CD14-positive monocyte (primary cell): ENCODE measurements around the gene STARD8. TPM values are rescaled to one million over a fixed set of nuclear protein-coding genes. Genes with fewer than 3 reads are reported as not detected.

Experiments used
- DNase-seq, 3 donors: peaks; one replicate each; pipeline ENCODE4 v3.0.0-alpha.2; 2011 to 2022
- H2AFZ ChIP-seq: 2 replicates; pipeline ENCODE4 v1.6.0; 2012; ENCODE audit warnings: mild to moderate bottlenecking, low read depth, low read length, inconsistent platforms; ENCODE audit not compliant: insufficient read depth, poor library complexity, severe bottlenecking
- H3K27ac ChIP-seq, 2 donors: 1 replicate in 1 of 2; 2 replicates in 1 of 2; pipeline ENCODE4 v1.5.1; 2012 to 2013; ENCODE audit warnings: low read length in 2 of 2, control low read depth in 1 of 2, inconsistent platforms in 1 of 2, low read depth in 1 of 2, mild to moderate bottlenecking in 1 of 2
- H3K27me3 ChIP-seq, 2 donors: one replicate each; pipeline versions ENCODE4 v1.6.0 to v1.6.1; 2011 to 2013; ENCODE audit warnings: low read length in 2 of 2; ENCODE audit not compliant: control insufficient read depth in 2 of 2, insufficient read depth in 2 of 2
- H3K36me3 ChIP-seq, 2 donors: replicated peaks in 1 of 2; 1 replicate in 1 of 2; 2 replicates in 1 of 2; pipeline versions ENCODE4 v1.5.1 to v1.6.1; 2012 to 2013; ENCODE audit warnings: low read length in 2 of 2, control low read depth in 1 of 2, inconsistent platforms in 1 of 2, mild to moderate bottlenecking in 1 of 2; ENCODE audit not compliant: insufficient read depth in 2 of 2, control insufficient read depth in 1 of 2
- H3K4me1 ChIP-seq, 2 donors: 1 replicate in 1 of 2; 2 replicates in 1 of 2; pipeline versions ENCODE4 v1.5.1 to v1.6.1; 2012 to 2013; ENCODE audit warnings: low read length in 2 of 2, control low read depth in 1 of 2, inconsistent platforms in 1 of 2, mild to moderate bottlenecking in 1 of 2, moderate library complexity in 1 of 2; ENCODE audit not compliant: insufficient read depth in 2 of 2, control insufficient read depth in 1 of 2
- H3K4me2 ChIP-seq: replicated peaks from 2 replicates; pipeline ENCODE3; 2012; ENCODE audit warnings: low read length, moderate library complexity, mild to moderate bottlenecking; ENCODE audit not compliant: poor library complexity, severe bottlenecking; ENCODE audit errors: extremely low read depth
- H3K4me3 ChIP-seq, 3 experiments: fragments of 200-600 bp in 1 of 3; sonication (generic) in 1 of 3; replicated peaks in 1 of 3; 1 replicate in 2 of 3; 2 replicates in 1 of 3; pipeline ENCODE4 v1.5.1; 2011 to 2013; ENCODE audit warnings: low read length in 3 of 3, mild to moderate bottlenecking in 3 of 3, control low read depth in 2 of 3, low read depth in 2 of 3, inconsistent platforms in 1 of 3, moderate library complexity in 1 of 3
- H3K79me2 ChIP-seq: 2 replicates; pipeline ENCODE4 v1.6.0; 2012; ENCODE audit warnings: mild to moderate bottlenecking, control low read depth, inconsistent platforms, low read length, moderate library complexity; ENCODE audit not compliant: insufficient read depth
- H3K9ac ChIP-seq: 2 replicates; pipeline ENCODE4 v1.6.0; 2017; ENCODE audit warnings: low read length, mild to moderate bottlenecking; ENCODE audit not compliant: insufficient read depth, poor library complexity, severe bottlenecking
- H3K9me3 ChIP-seq, 2 donors: replicated peaks in 1 of 2; 1 replicate in 1 of 2; 2 replicates in 1 of 2; pipeline versions ENCODE4 v1.5.1 to v1.6.1; 2012 to 2013; ENCODE audit warnings: low read length in 2 of 2, control low read depth in 1 of 2; ENCODE audit not compliant: control insufficient read depth in 1 of 2, insufficient read depth in 1 of 2
- H4K20me1 ChIP-seq: 2 replicates; pipeline ENCODE4 v1.6.0; 2012; ENCODE audit warnings: mild to moderate bottlenecking, low read length, control low read depth, moderate library complexity; ENCODE audit not compliant: insufficient read depth
- H3K27ac Mint-ChIP-seq, 7 donors: one replicate each; pipeline ENCODE4 v1.8.0; 2020; ENCODE audit warnings: mild to moderate bottlenecking in 7 of 7, mixed read lengths in 7 of 7, moderate library complexity in 6 of 7, inconsistent platforms in 2 of 7
- H3K27me3 Mint-ChIP-seq, 3 donors: one replicate each; pipeline ENCODE4 v1.8.0; 2021 to 2022; ENCODE audit warnings: low read depth in 3 of 3, mild to moderate bottlenecking in 3 of 3, mixed read lengths in 3 of 3, moderate library complexity in 3 of 3, inconsistent platforms in 1 of 3
- H3K36me3 Mint-ChIP-seq, 2 donors: one replicate each; pipeline ENCODE4 v1.8.0; 2020; ENCODE audit warnings: mixed read lengths in 2 of 2, inconsistent platforms in 1 of 2, mild to moderate bottlenecking in 1 of 2
- H3K4me1 Mint-ChIP-seq: one replicate; pipeline ENCODE4 v1.8.0; 2020; ENCODE audit warnings: mild to moderate bottlenecking, mixed read lengths
- H3K4me3 Mint-ChIP-seq, 2 donors: one replicate each; pipeline ENCODE4 v1.8.0; 2020; ENCODE audit warnings: mild to moderate bottlenecking in 2 of 2, mixed read lengths in 2 of 2, moderate library complexity in 1 of 2
- H3K9me3 Mint-ChIP-seq, 7 donors: one replicate each; pipeline ENCODE4 v1.8.0; 2020 to 2022; ENCODE audit warnings: mixed read lengths in 7 of 7, mild to moderate bottlenecking in 6 of 7, moderate library complexity in 6 of 7, inconsistent platforms in 2 of 7
- WGBS: methylation state at CpG from one replicate; pipeline ENCODE4 v1.1.5; 2013; ENCODE audit warnings: missing lambda C conversion rate; ENCODE audit not compliant: insufficient coverage; 5-methylcytosine and 5-hydroxymethylcytosine counted together
- intact Hi-C, 2 donors: fragments of 100-400 bp; cut with micrococcal nuclease; formaldehyde crosslinking; loops; one replicate each; pipeline versions ENCODE4 v1.15.0 to v1.15.1; 2023
- polyA minus RNA-seq: library from RNA; depleted of rRNA, polyadenylated mRNA; stranded (reverse); fragments of >200 nt; gene quantifications from 2 replicates; pipeline ENCODE4 v1.2.3, GENCODE V29; 2012
- polyA plus RNA-seq, 3 donors: library from polyadenylated mRNA; depleted of rRNA in 1 of 3; unstranded in 2 of 3; stranded (reverse) in 1 of 3; fragments of 300-500 nt in 2 of 3; fragments of >200 nt in 1 of 3; fragmentation: Illumina TruSeq in 2 of 3; gene quantifications; 1 replicate in 2 of 3; 2 replicates in 1 of 3; pipeline ENCODE4 v1.2.3, GENCODE V29; 2012 to 2021
- total RNA-seq, 12 experiments: library from RNA in 1 of 12; stranded (reverse) in 1 of 12; fragments of 120-200 nt in 1 of 12; gene quantifications; one replicate each; pipeline ENCODE4 v1.2.4 and lab custom pipeline; 2013 to 2026; ENCODE audit warnings: mixed read lengths in 6 of 12, inconsistent platforms in 1 of 12
- TF ChIP-seq, protein P1 (sequence below): fragments of 200-600 bp; IDR thresholded peaks from one replicate; pipeline ENCODE4 v1.8.0; 2022; ENCODE audit warnings: antibody characterized with exemption, mild to moderate bottlenecking

The STARD8 gene, protein sequence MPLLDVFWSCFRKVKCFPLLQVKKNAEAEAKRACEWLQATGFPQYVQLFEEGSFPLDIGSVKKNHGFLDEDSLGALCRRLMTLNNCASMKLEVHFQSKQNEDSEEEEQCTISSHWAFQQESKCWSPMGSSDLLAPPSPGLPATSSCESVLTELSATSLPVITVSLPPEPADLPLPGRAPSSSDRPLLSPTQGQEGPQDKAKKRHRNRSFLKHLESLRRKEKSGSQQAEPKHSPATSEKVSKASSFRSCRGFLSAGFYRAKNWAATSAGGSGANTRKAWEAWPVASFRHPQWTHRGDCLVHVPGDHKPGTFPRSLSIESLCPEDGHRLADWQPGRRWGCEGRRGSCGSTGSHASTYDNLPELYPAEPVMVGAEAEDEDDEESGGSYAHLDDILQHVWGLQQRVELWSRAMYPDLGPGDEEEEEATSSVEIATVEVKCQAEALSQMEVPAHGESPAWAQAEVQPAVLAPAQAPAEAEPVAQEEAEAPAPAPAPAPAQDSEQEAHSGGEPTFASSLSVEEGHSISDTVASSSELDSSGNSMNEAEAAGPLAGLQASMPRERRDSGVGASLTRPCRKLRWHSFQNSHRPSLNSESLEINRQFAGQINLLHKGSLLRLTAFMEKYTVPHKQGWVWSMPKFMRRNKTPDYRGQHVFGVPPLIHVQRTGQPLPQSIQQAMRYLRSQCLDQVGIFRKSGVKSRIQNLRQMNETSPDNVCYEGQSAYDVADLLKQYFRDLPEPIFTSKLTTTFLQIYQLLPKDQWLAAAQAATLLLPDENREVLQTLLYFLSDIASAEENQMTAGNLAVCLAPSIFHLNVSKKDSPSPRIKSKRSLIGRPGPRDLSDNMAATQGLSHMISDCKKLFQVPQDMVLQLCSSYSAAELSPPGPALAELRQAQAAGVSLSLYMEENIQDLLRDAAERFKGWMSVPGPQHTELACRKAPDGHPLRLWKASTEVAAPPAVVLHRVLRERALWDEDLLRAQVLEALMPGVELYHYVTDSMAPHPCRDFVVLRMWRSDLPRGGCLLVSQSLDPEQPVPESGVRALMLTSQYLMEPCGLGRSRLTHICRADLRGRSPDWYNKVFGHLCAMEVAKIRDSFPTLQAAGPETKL
- 6.3 TPM for total RNA-seq (2013)
- polyA plus RNA-seq (1 to 10 TPM; 1.2 to 4.1 (median 1.7) TPM), polyA minus RNA-seq (3.6 and 5.3 TPM in 2 replicates), total RNA-seq (lab: John Stamatoyannopoulos, UW) (75.2 to 181 (median 105) reads per million in 11 experiments)

DNA sequence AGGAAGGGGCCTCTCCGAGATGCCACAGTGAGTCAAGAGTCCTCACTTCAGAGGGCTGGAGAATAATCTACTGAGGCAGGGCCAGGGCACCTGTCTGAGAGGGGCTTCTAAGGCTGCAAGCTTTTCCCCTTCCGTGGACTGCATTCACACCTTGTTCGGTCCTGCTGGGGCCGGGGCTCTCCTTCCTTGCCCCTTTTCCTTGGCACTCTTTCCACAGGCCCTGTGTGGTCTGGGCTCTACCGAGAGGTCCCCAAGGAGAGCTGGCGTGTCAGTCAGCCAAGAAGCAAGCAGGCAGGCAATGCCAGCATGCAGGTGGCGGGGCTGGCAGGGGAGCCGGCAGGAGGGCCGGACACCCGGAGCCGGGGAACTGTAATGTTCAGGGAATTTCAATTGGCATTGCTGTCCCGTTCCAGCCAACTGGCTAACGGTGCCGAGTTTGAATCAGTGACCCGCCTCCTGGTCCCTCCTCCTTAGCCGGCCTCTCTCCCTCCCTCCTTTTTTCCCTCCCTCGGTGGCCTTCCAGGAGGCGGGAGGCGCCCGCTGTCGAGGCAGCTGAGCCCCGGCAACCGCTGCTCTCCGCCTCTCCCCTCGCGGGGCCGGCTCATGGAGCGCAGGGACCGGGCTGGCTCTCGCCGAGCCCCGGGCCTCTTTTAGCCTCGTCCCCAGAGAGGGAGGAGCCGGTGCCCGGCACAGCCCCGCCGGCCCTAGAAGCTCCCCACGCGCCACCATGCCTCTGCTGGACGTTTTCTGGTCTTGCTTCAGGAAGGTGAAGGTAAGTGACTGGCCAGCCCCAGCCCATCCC, at the start of gene STARD8:
STARD8 (plus strand) TSS at position 511 of the 802 bp plus-strand sequence; CDS start at position 728, 217 bp downstream.
- TF ChIP-seq, protein P1, sequence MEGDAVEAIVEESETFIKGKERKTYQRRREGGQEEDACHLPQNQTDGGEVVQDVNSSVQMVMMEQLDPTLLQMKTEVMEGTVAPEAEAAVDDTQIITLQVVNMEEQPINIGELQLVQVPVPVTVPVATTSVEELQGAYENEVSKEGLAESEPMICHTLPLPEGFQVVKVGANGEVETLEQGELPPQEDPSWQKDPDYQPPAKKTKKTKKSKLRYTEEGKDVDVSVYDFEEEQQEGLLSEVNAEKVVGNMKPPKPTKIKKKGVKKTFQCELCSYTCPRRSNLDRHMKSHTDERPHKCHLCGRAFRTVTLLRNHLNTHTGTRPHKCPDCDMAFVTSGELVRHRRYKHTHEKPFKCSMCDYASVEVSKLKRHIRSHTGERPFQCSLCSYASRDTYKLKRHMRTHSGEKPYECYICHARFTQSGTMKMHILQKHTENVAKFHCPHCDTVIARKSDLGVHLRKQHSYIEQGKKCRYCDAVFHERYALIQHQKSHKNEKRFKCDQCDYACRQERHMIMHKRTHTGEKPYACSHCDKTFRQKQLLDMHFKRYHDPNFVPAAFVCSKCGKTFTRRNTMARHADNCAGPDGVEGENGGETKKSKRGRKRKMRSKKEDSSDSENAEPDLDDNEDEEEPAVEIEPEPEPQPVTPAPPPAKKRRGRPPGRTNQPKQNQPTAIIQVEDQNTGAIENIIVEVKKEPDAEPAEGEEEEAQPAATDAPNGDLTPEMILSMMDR, result no peak
- Histone ChIP-seq H4K20me1 (no peaks in the 10 kb centered on the region), H3K9ac (no peak within 1 kb of the TSS), H3K4me2 (no peak within 1 kb of the TSS), H3K27ac (no peak within 1 kb of the TSS), H3K79me2 (no peaks in the 10 kb centered on the region), H3K4me1 (no peaks in the 10 kb centered on the region), H2AFZ (peak within 1 kb of the TSS; percentile 50), H3K9me3 (no peaks in the 10 kb centered on the region), H3K4me3 (no peak within 1 kb of the TSS), H3K27me3 (peaks cover 0 to 26% of the 10 kb centered on the region in 2 donors), H3K36me3 (no peaks in the 10 kb centered on the region)
- H3K4me1 Mint-ChIP-seq, result peaks cover 1% of the 10 kb centered on the region
- H3K27me3 Mint-ChIP-seq, result peaks cover 12 to 24% (median 21%) of the 10 kb centered on the region in 3 donors
- peak within 1 kb of the TSS in 1 of 2 donors; percentile 15 for H3K4me3 Mint-ChIP-seq
- peak in 1 of 3 donors; percentile 1 for DNase-seq
- WGBS, result 14% methylated on average over 16 of the region's 40 CpGs
- peaks cover 0 to 3% (median 0%) of the 10 kb centered on the region in 7 donors for H3K9me3 Mint-ChIP-seq
- intact Hi-C loops, result no loop called here
- H3K27ac Mint-ChIP-seq, result no peak within 1 kb of the TSS
- no peaks in the 10 kb centered on the region for H3K36me3 Mint-ChIP-seq
